GM12801 (cell line): ENCODE data around the gene CYP26A1.

ENCODE experiments used
- TF ChIP-seq, protein P1 (sequence below): IDR thresholded peaks from one replicate; pipeline ENCODE4 v1.5.1; 2011; ENCODE audit warnings: control low read depth; ENCODE audit not compliant: insufficient read length; ENCODE audit errors: extremely low read depth

CYP26A1 gene

DNA sequence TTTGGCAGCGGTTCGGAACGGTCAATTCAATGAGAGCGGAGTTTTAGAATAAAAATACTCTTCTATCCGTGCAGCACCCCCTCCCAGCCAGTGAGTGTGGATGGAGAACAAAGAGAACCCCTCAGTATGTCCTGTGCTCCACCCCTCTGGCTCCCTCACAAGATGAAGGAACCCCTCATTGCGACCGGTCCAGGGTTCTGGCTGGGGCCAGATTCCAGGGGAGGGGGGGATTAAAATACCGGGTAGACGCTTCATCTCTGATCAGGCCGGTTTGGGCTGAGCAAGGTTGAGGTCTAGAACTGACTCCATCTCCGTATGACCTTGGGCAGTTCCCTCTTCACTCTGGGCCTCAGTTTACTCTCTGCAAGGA lies 7.2 kb upstream of the CYP26A1 start:
- TF ChIP-seq, protein P1, sequence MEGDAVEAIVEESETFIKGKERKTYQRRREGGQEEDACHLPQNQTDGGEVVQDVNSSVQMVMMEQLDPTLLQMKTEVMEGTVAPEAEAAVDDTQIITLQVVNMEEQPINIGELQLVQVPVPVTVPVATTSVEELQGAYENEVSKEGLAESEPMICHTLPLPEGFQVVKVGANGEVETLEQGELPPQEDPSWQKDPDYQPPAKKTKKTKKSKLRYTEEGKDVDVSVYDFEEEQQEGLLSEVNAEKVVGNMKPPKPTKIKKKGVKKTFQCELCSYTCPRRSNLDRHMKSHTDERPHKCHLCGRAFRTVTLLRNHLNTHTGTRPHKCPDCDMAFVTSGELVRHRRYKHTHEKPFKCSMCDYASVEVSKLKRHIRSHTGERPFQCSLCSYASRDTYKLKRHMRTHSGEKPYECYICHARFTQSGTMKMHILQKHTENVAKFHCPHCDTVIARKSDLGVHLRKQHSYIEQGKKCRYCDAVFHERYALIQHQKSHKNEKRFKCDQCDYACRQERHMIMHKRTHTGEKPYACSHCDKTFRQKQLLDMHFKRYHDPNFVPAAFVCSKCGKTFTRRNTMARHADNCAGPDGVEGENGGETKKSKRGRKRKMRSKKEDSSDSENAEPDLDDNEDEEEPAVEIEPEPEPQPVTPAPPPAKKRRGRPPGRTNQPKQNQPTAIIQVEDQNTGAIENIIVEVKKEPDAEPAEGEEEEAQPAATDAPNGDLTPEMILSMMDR = no peak

DNA sequence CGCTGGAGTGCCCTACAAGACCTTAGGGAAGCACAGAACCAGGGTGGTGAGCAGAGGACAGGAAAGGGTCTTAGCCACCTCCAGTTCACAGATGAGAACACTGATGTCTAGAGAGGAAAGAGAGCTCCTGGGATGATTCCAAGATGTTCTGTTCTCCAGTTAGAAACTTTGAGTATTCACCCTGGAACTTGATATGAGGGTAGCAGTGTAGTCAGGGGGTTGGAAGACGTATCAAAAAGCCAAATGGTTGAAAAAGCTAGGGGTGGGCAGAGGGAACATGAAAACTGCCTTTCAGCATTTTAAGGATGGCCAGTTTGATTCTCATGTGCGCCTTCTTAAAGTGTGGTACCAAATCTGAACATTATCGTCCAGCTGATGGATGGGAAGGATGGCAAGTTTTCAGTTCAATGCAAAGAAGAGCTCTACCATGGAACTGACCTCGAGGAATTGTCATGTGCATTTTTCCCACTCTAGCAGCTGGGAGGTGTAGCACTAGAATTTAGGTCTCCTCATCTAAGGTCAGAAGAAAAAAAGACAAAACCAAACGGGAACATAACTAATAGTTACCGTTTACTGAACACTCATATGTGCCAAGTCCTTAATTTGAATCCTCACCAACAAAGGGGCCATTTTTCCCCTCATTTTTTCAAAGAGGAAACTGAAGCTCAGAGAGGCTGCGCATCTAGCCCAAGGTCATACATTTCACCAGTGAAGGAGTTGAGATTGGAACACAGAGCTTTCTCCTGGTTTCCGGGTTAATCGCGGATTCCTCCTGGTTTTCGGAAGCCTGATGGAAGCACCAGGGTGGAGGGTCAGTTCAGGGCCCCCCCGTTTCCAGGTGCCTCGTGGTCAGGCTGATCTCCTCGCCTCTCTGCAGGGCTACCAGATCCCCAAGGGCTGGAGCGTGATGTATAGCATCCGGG lies 6.0 kb upstream of the CYP26A1 start:
- TF ChIP-seq, protein P1 = no peak

DNA sequence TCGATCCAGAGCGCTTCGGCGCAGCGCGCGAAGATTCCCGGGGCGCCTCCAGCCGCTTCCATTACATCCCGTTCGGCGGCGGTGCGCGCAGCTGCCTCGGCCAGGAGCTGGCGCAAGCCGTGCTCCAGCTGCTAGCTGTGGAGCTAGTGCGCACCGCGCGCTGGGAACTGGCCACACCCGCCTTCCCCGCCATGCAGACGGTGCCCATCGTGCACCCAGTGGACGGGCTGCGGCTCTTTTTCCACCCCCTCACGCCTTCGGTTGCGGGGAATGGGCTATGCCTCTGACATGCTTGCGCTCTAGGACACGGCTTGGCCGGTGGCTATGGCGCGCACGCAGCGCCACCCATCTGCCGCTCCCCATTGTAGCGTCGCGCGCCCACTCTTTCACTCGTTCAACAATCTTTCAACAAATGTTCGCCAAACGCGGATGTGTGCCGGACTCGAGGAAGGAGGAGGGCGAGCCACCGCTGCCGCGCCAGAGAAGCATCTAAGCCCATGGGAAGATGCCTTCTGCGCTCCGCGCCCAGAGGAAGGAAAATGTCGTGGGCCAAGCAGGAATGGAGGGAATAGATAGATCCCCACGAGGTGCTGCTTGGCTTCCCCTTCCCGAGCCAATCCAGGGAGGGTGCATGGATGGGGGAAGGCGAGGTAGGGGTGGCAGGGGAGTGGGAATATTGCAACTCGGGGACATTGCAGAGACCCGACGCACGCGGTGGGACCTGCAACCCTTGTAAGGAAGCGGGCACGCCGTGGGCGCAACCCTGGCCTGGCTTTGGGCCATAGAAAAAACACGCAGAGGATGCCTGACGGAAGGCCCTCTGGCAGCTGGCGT lies 5.1 kb upstream of the CYP26A1 start:
- TF ChIP-seq, protein P1 = no peak

DNA sequence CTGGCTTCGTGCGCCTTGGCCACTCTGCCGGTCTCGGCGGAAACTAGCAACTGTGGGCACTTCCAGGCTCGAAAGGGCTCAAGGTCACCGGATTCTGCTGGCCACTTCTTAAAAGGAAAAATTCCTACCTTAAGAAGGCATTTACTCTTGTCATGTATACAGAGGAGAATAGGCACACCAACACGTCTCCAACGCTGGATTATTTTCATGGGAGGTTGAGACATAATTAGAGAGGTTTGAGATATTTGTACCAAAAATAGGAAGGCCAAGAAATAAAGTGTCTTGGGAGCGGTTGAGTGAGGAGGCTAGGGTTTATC lies 4.5 kb upstream of the CYP26A1 start:
- TF ChIP-seq, protein P1 = no peak

DNA sequence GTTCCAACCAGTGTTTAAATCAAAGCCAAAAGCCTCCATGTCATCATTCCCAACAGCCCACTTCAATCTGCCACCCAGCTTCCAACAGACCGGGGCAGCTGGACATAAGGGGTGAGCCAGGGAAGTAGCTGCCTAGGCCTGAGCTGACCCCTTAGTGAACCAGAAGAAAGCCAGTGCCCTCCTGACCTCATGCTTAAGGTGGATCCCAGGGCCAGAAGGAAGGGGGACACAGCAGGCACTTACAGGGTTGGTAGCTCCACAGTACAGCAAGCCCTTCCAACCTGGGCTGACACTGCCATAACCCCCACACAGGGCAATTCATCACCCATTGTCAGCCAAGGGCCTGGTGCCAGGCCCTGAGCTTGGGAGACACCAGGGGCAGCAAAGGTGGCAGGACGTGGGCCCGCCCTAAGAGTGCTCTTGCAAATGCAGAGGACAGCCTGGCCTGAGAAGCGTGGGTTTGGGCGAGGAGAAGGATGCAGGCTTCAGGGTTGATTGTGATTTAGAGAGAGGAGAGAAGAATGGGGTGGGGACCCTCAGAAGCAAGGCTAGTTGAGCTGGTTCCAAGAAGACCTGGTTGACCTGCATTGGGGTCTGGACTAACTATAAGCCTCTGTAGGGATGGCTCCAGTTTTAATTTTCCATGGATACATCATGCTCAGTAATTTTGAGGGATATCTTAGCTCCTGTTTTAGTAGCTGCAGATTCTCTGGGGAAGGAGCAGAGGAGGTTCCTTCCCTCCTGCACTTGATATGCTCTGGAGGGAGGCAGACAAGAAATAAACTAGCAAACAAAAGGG lies 3.1 kb upstream of the CYP26A1 start:
- TF ChIP-seq, protein P1 = no peak

DNA sequence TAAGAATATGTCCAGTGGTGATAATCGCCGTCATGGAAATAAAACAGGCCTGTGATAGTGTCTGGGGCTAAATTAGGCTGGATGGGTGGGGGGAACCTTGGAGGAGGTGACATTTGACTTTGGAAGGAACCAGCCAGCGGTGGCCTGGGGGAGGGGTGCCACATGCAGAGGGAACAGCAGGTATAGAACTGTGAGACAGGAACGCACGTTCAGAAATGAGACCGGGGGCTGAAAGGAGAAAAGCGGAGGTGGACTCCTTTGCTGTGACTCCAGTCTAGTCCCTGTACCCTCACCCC lies 2.6 kb upstream of the CYP26A1 start:
- TF ChIP-seq, protein P1 = no peak

DNA sequence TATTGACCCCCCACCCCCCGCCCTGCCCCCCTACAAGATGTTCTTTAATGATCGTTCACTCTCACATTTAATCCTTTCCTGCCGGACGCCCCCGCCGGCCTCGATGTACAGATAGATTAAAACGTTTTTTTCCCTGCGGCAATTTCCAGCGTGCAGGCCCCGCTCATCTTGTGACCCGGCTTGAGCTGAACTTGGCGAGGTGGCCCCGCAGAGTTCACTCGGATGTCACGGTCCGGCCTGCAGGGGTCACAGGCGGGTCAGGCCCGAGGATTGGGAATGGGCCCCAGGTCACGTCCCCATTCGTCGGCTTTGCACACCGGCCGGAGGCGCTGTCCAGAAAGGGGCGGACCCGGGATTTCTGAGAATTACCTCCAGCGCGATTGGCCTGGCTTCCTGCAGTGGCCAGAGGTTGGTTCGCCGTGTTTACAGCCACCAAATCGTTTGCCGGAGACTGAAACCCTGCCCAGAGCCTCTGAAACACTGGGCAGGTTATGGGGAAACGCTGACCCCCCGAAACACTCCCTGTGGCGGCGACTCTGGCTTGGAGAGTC lies 1.9 kb upstream of the CYP26A1 start:
- TF ChIP-seq, protein P1 = no peak
